ENCODE data around the gene PARP4.

DNA sequence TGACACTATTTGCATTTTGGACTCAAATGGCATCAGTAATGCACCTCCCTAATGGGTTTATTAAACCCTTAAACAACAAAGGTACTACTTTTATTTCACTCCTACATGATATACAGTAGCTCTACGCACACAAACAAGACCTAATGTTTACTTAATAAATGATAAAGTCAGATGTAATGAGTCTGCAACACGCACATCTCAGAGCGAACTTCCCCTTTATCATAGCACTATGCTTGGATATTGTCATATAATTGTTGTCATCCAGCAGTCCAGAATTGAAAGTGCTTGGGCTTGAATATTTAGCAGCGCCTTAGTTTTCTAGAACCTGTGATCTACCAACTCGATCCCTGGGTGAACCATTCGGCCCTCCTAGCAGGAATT lies 772 bp downstream of the PARP4 start:
- TF ChIP-seq, protein P1, sequence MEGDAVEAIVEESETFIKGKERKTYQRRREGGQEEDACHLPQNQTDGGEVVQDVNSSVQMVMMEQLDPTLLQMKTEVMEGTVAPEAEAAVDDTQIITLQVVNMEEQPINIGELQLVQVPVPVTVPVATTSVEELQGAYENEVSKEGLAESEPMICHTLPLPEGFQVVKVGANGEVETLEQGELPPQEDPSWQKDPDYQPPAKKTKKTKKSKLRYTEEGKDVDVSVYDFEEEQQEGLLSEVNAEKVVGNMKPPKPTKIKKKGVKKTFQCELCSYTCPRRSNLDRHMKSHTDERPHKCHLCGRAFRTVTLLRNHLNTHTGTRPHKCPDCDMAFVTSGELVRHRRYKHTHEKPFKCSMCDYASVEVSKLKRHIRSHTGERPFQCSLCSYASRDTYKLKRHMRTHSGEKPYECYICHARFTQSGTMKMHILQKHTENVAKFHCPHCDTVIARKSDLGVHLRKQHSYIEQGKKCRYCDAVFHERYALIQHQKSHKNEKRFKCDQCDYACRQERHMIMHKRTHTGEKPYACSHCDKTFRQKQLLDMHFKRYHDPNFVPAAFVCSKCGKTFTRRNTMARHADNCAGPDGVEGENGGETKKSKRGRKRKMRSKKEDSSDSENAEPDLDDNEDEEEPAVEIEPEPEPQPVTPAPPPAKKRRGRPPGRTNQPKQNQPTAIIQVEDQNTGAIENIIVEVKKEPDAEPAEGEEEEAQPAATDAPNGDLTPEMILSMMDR (conservative IDR thresholded peaks at IDR 0.05 in 1 of 2, IDR thresholded peaks at IDR 0.05 in 1 of 2; ENCODE audit: extremely low read depth in 1 of 2, insufficient read depth in 1 of 2, low read depth in 1 of 2, low read length in 2 of 2) = no peak
- no peak for TF ChIP-seq EZH2 (IDR thresholded peaks at IDR 0.05; ENCODE audit: borderline replicate concordance, low read length)

All from mammary epithelial cell (primary cell).